Testis (tissue), 3 donors: ENCODE measurements around the gene CKM. TPM values are rescaled to one million over a fixed set of nuclear protein-coding genes. Genes with fewer than 3 reads are reported as not detected.
A peak's percentile ranks its signal among the peaks of the same experiment; 100 is the strongest.
"Not testable (repeated sequence)": the region's sequence is repeated elsewhere in the genome, so short reads cannot be mapped to it uniquely, and the experiment has no call there.

Source experiments
- DNase-seq: peaks from one replicate; pipeline ENCODE4 v3.0.0-alpha.2; 2019
- H3K27ac ChIP-seq, 2 donors: fragments of 200-600 bp; sonication (generic); one replicate each; pipeline ENCODE4 v1.5.1; 2019
- H3K27me3 ChIP-seq: fragments of 200-600 bp; sonication (generic); one replicate; pipeline ENCODE4 v1.5.1; 2019
- H3K36me3 ChIP-seq: fragments of 200-600 bp; sonication (generic); one replicate; pipeline ENCODE4 v1.5.1; 2017; ENCODE audit warnings: low read depth; ENCODE audit errors: missing control alignments
- H3K4me1 ChIP-seq: fragments of 200-600 bp; sonication (generic); one replicate; pipeline ENCODE4 v1.5.1; 2019
- H3K4me3 ChIP-seq, 2 donors: fragments of 200-600 bp; sonication (generic); one replicate each; pipeline ENCODE4 v1.5.1; 2017 to 2019
- H3K9me3 ChIP-seq: fragments of 200-600 bp; sonication (generic); one replicate; pipeline ENCODE4 v1.5.1; 2017
- CTCF ChIP-seq, 3 experiments: fragments of 450-650 bp in 2 of 3; fragments of 200-600 bp in 1 of 3; sonication (generic) in 1 of 3; IDR thresholded peaks; one replicate each; pipeline ENCODE4 v1.5.1; 2016 to 2019; ENCODE audit warnings: antibody characterized with exemption in 3 of 3, mild to moderate bottlenecking in 2 of 3, moderate library complexity in 1 of 3
- POLR2A ChIP-seq: fragments of 450-650 bp; IDR thresholded peaks from one replicate; pipeline ENCODE4 v1.6.1; 2017; ENCODE audit warnings: antibody characterized with exemption, mild to moderate bottlenecking, moderate library complexity
- WGBS, 2 donors: methylation state at CpG; one replicate each; pipeline ENCODE4 v1.1.5; 2018; 5-methylcytosine and 5-hydroxymethylcytosine counted together
- intact Hi-C: fragments of 100-400 bp; cut with DNase I; formaldehyde crosslinking; loops from one replicate; pipeline ENCODE4 v1.15.1; 2023; ENCODE audit warnings: low total_unique reads
- polyA plus RNA-seq: library from polyadenylated mRNA; stranded (reverse); fragments of 350-450 nt; fragmentation: Illumina TruSeq; extraction: RNeasy Lipid Tissue Mini Kit (QIAGEN cat#74804); gene quantifications from one replicate; pipeline ENCODE4 v1.2.3, GENCODE V29; 2014; ENCODE audit warnings: low read depth, low replicate concordance; ENCODE audit not compliant: insufficient read depth
- total RNA-seq, 2 donors: library from RNA; depleted of rRNA; stranded (reverse); fragments of >200 nt; gene quantifications; one replicate each; pipeline ENCODE4 v1.2.3, GENCODE V29; 2016

CKM gene
- total and polyA plus RNA-seq, 3 donors from 2014 or later: 16.5 to 61.1 (median 22.4) TPM

- no peaks in the 10 kb centered on the region for H3K27me3 ChIP-seq
- no peaks in the 10 kb centered on the region for H3K36me3 ChIP-seq
- WGBS, 2 donors: 80% methylated on average over 8 of the region's 8 CpGs
- TF ChIP-seq POLR2A (no peak), CTCF (IDR thresholded peaks at IDR 0.05) (no peak)
- H3K4me3 ChIP-seq: no peak overlapping the region
- intact Hi-C loops: no loop called here
- no peaks in the 10 kb centered on the region for H3K4me1 ChIP-seq
- no peak for DNase-seq
- no peaks in the 10 kb centered on the region for H3K9me3 ChIP-seq
- H3K27ac ChIP-seq: no peak overlapping the region
These were observed 7.9 kb downstream of the CKM start for GRCh38 chr19:45314708-45315245.

GRCh38 chr19:45312285-45312684, 10.4 kb downstream of the CKM start:
- intact Hi-C loops, H3K27ac ChIP-seq, H3K9me3 ChIP-seq, DNase-seq, H3K36me3 ChIP-seq, H3K4me3 ChIP-seq, H3K4me1 ChIP-seq, H3K27me3 ChIP-seq: not testable (repeated sequence)
- WGBS, 2 donors: 91 to 94% methylated on average over 14 of the region's 14 CpGs

- TF ChIP-seq POLR2A (no peak), CTCF (IDR thresholded peaks at IDR 0.05) (no peak)
- DNase-seq: peak; percentile 45
- intact Hi-C loops: no loop called here
- no peak overlapping the region for H3K4me3 ChIP-seq
- no peaks in the 10 kb centered on the region for H3K9me3 ChIP-seq
- no peak overlapping the region for H3K27ac ChIP-seq
- H3K4me1 ChIP-seq: no peaks in the 10 kb centered on the region
- 28 to 36% methylated on average over 5 to 18 of the region's 18 CpGs for WGBS, 2 donors
- H3K27me3 ChIP-seq: no peaks in the 10 kb centered on the region
- no peaks in the 10 kb centered on the region for H3K36me3 ChIP-seq
These were observed 11.1 kb downstream of the CKM start for GRCh38 chr19:45311621-45312020.

GRCh38 chr19:45309322-45309721, 13.4 kb downstream of the CKM start:
- H3K4me3 ChIP-seq, H3K36me3 ChIP-seq, DNase-seq, H3K27ac ChIP-seq, H3K9me3 ChIP-seq, H3K27me3 ChIP-seq, H3K4me1 ChIP-seq, intact Hi-C loops: not testable (repeated sequence)
- 83 to 91% methylated on average over 8 of the region's 8 CpGs for WGBS, 2 donors

- Histone ChIP-seq H3K27me3 (no peaks in the 10 kb centered on the region), H3K9me3 (no peaks in the 10 kb centered on the region), H3K36me3 (no peaks in the 10 kb centered on the region), H3K4me1 (peaks cover 3% of the 10 kb centered on the region), H3K4me3 (no peak overlapping the region), H3K27ac (no peak overlapping the region)
- WGBS, 2 donors: 58 to 69% methylated on average over 16 to 19 of the region's 19 CpGs
- no peak for TF ChIP-seq POLR2A
- no peak for TF ChIP-seq CTCF (IDR thresholded peaks at IDR 0.05)
- intact Hi-C loops: no loop called here
- no peak for DNase-seq
These were observed 15.3 kb downstream of the CKM start for GRCh38 chr19:45307361-45307760.

- no peak for DNase-seq
- TF ChIP-seq CTCF (IDR thresholded peaks at IDR 0.05): no peak
- TF ChIP-seq POLR2A: no peak
- Histone ChIP-seq H3K9me3 (no peaks in the 10 kb centered on the region), H3K4me3 (no peak overlapping the region), H3K36me3 (no peaks in the 10 kb centered on the region), H3K4me1 (peaks cover 3% of the 10 kb centered on the region), H3K27ac (no peak overlapping the region), H3K27me3 (no peaks in the 10 kb centered on the region)
- intact Hi-C loops: no loop called here
- whole genome bisulfite sequencing, 2 donors: 60 to 65% methylated on average over 18 of the region's 18 CpGs
These were observed 16.1 kb downstream of the CKM start for GRCh38 chr19:45306518-45307027.
